Airway epithelial cell (primary cell): ENCODE results near the gene BOLA3. TPM values are rescaled to one million over a fixed set of nuclear protein-coding genes. Genes with fewer than 3 reads are reported as not detected.

Experiments
- total RNA-seq: library from RNA; depleted of rRNA; stranded (reverse); fragments of >200 nt; gene quantifications from 2 replicates; pipeline ENCODE4 v1.2.3, GENCODE V29; 2015

Gene BOLA3
- total RNA-seq: 124 and 158 TPM in 2 replicates

GRCh38 chr2:74147727-74148456 lies at the start of gene BOLA3:
TSS of gene BOLA3 (minus strand) at chr2:74147912. CDS start at chr2:74147874, 38 bp downstream.

GRCh38 chr2:74178211-74179062 lies 30.7 kb upstream of the BOLA3 start, which contains the start of gene MOB1A:
TSS of gene MOB1A (minus strand) at chr2:74178879. CDS start at chr2:74178674, 205 bp downstream.

Other genes with a start within 250 kb of the BOLA3 start
- 78.9 and 84.6 TPM in 2 replicates for gene DGUOK, start 221.0 kb downstream of the BOLA3 start, total RNA-seq
- gene TET3, start 163.0 kb downstream of the BOLA3 start, total RNA-seq: 8.2 and 10.8 TPM in 2 replicates
- gene MOB1A, start 31.0 kb upstream of the BOLA3 start, total RNA-seq: 59.0 and 93.3 TPM in 2 replicates
- gene MTHFD2, start 50.7 kb upstream of the BOLA3 start, total RNA-seq: 74.9 and 89.9 TPM in 2 replicates
- 0.14 TPM in 1 of 2 replicates, not detected in the other for gene SLC4A5, start 195.5 kb upstream of the BOLA3 start, total RNA-seq
- 92.0 and 103 TPM in 2 replicates for gene DCTN1, start 232.4 kb upstream of the BOLA3 start, total RNA-seq